Measurements from ENCODE around the gene SLC6A20. TPM values are rescaled to one million over a fixed set of nuclear protein-coding genes. Genes with fewer than 3 reads are reported as not detected.

The SLC6A20 gene
- total RNA-seq, 3 donors from 2014 or later = 0.16 to 1.2 (median 0.33) TPM

DNA sequence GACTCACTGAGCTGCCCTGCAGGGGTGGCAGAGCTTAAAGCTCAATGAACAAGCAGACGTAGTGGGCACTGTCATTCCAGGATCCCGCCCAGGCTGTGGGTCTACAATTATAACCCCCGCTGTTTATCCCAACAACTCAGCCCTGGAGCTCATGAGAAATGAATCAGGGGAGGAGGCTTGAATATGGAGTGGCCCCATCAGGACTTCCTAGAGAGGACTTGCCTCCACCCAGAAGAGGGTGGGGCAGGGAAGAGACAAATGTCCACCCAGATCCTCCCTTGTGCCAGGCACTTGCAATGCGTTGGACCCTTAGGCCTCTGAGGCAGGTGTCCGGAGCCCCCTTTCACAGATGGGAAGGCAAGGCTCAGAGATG, 33.0 kb downstream of the SLC6A20 start:
- no peaks in the 10 kb centered on the region for H3K9me3 ChIP-seq
- no peak overlapping the region for H3K4me3 ChIP-seq
- H3K27me3 ChIP-seq = no peaks in the 10 kb centered on the region
- intact Hi-C loops (cut with DNase I; ENCODE audit: low total_unique reads) = no loop called here
- no peaks in the 10 kb centered on the region for H3K4me1 ChIP-seq
- no peak overlapping the region for H3K27ac ChIP-seq
- H3K36me3 ChIP-seq = no peaks in the 10 kb centered on the region
- DNase-seq (ENCODE audit: low spot score in 2 of 2) = peak in 1 of 2 donors; percentile 11
- no peak for TF ChIP-seq POLR2A (IDR thresholded peaks at IDR 0.05)
- no peak for TF ChIP-seq CTCF (IDR thresholded peaks at IDR 0.05)
- no peak for TF ChIP-seq POLR2AphosphoS5 (IDR thresholded peaks at IDR 0.05)

DNA sequence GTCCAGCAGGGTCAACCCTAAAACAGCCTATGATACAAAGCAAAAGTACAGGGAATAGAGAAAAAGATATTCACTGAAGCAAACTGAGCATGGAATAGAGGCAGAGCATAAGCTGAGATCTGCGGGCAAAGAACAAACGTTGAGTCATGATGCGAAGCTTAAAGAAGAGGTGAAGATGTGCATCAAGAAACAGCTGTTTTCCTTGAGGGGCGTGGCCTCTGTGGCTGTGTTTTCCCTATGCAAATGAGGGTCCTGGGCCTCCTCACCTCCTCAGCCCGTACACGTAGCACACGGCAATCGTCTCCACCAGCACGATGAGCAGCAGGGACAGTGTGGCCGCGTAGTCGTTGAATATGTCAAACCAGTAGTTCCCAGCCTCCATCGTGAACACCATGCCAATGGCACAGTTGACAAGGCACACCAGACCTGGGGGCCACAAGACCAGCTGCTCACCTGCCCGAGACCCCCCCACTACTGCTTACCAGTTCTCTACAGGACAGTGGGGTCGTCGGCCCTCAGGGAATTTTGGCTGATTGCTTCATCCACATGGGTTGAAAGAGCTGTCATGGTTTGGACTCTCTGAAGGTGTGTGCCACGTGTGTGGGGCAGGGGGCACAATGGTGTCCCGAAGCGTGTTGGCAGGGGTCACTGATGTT, 33.6 kb downstream of the SLC6A20 start:
- intact Hi-C loops (cut with DNase I; ENCODE audit: low total_unique reads) = no loop called here
- Histone ChIP-seq H3K36me3 (no peaks in the 10 kb centered on the region), H3K4me3 (no peak overlapping the region), H3K27ac (no peak overlapping the region), H3K9me3 (no peaks in the 10 kb centered on the region), H3K27me3 (no peaks in the 10 kb centered on the region), H3K4me1 (no peaks in the 10 kb centered on the region)
- DNase-seq (ENCODE audit: low spot score in 2 of 2) = peak in 1 of 2 donors; percentile 14
- no peak for TF ChIP-seq POLR2AphosphoS5 (IDR thresholded peaks at IDR 0.05)
- no peak for TF ChIP-seq POLR2A (IDR thresholded peaks at IDR 0.05)
- no peak for TF ChIP-seq CTCF (IDR thresholded peaks at IDR 0.05)

DNA sequence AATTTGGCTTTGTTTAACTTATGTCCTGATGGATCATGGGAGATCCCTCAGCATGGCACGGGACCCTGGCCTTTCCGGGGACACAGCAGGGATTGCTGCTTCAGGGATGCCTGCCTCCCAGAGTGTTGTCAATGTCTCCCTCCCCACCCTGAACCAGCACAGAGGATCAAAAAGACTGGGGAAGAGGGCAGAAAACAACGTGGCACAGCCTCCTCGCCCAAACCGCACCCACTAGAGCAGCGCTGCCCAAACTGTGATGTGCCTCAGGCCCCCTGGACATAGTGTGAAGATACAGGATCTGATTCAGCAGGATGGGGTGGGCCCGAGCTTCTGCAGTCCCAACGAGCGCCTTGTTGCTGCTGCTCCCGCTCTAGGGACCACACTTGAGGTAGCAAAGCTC, 34.5 kb downstream of the SLC6A20 start:
- intact Hi-C loops (cut with DNase I; ENCODE audit: low total_unique reads) = no loop called here
- H3K27ac ChIP-seq = no peak overlapping the region
- no peaks in the 10 kb centered on the region for H3K9me3 ChIP-seq
- no peaks in the 10 kb centered on the region for H3K27me3 ChIP-seq
- TF ChIP-seq POLR2A (IDR thresholded peaks at IDR 0.05) (no peak), CTCF (IDR thresholded peaks at IDR 0.05) (no peak), POLR2AphosphoS5 (IDR thresholded peaks at IDR 0.05) (no peak)
- no peaks in the 10 kb centered on the region for H3K36me3 ChIP-seq
- DNase-seq (ENCODE audit: low spot score in 2 of 2) = peak in 1 of 2 donors; percentile 14
- H3K4me1 ChIP-seq = no peaks in the 10 kb centered on the region
- H3K4me3 ChIP-seq = no peak overlapping the region

DNA sequence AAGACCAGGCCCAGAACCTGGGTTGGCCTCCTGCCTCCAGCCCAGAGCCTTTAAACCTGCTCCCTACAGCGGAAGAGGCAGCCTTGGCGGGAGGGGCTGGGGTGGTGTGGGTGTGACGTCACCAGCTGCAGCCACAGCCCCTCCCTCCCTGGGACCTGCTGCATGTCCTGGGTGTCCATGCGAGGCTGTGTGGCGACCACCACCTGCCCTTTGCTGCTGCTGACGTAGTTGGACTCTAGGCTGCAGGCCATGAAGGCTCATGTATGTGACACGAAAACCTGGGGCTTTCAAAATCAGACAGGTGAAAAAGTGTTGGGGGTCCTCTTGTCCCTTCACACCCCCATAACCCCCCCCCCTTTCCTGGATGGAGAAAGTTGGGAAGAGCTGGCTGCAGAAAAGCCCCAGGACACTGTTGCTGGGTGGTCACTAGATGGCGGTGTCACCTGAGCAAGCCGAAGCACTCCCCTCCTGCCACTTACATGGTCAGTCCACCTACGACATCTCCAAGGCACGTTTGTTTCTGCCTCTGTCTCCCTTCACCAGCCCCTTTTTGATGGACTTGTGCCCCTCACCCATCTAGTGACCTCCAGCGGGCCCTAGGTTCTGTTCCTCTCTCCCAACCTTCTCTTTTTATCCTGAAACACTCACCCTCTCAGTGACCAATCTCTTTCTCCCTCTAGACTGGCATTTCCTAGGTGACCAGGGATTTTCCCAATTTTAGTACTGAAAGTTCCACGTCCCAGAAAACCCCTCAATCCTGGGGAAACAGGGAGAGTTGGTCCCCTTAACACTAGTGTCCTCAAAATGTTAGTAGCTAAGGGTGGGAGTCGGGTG, 35.2 kb downstream of the SLC6A20 start:
- no peak for TF ChIP-seq POLR2AphosphoS5 (IDR thresholded peaks at IDR 0.05)
- peak; percentile 51 to 78 (median 66) for TF ChIP-seq CTCF (IDR thresholded peaks at IDR 0.05)
- Histone ChIP-seq H3K9me3 (no peaks in the 10 kb centered on the region), H3K27ac (no peak overlapping the region), H3K36me3 (no peaks in the 10 kb centered on the region), H3K4me1 (no peaks in the 10 kb centered on the region), H3K27me3 (no peaks in the 10 kb centered on the region), H3K4me3 (no peak overlapping the region)
- peak; percentile 36 to 55 for DNase-seq (ENCODE audit: low spot score in 2 of 2)
- intact Hi-C loops (cut with DNase I; ENCODE audit: low total_unique reads) = no loop called here

GRCh38 chr3:45759851-45760250, 36.5 kb downstream of the SLC6A20 start:
- TF ChIP-seq POLR2AphosphoS5 (IDR thresholded peaks at IDR 0.05) (no peak), POLR2A (IDR thresholded peaks at IDR 0.05) (no peak), CTCF (IDR thresholded peaks at IDR 0.05) (no peak)
- intact Hi-C loops (cut with DNase I; ENCODE audit: low total_unique reads) = no loop called here
- Histone ChIP-seq H3K36me3 (no peaks in the 10 kb centered on the region), H3K27ac (no peak overlapping the region), H3K4me1 (no peaks in the 10 kb centered on the region), H3K27me3 (no peaks in the 10 kb centered on the region), H3K9me3 (no peaks in the 10 kb centered on the region), H3K4me3 (no peak overlapping the region)
- DNase-seq (ENCODE audit: low spot score in 2 of 2) = peak; percentile 3 to 7
